ENCODE data around the gene TMEM127. TPM values are rescaled to one million over a fixed set of nuclear protein-coding genes. Genes with fewer than 3 reads are reported as not detected.

Gene TMEM127
- total RNA-seq, 1 donor from 2014 or later, result 58.7 TPM

- no peak for DNase-seq (ENCODE audit: low spot score)
Measured at GRCh38 chr2:96207774-96208142, 58.0 kb downstream of the TMEM127 start.

DNA sequence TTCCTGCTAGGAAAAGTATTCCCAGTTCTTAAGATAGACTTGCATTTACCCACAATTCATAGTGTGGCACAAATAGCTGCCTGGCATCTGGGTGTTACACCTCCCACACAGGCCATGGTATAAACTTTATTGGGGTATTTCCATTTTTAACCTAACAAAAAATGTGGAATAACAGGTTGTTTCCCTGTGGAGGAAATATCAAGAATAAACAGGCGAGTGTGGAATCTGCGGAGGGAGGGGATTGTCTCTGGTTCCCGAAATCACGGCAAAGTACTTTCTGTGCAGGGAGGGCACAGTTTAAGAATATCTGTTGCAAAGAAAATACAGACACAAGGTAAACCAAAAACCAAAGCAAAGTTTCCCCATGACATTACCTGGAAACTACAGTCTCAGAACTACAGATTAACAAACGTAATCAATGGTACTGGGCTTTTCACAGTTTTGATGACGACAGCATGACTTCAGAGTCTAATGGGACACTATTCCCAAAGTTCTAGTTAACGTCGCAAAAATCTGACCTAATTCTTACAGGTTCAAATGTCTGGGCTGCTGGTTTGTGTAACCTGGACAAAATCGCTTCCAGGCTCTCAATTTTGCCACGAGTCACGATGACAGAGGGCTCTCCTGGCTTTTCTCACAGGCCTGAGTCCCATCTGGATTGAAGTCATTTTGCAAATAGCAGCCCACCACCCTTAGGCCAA is 58.6 kb downstream of the TMEM127 start:
- no peak for DNase-seq (ENCODE audit: low spot score)

DNA sequence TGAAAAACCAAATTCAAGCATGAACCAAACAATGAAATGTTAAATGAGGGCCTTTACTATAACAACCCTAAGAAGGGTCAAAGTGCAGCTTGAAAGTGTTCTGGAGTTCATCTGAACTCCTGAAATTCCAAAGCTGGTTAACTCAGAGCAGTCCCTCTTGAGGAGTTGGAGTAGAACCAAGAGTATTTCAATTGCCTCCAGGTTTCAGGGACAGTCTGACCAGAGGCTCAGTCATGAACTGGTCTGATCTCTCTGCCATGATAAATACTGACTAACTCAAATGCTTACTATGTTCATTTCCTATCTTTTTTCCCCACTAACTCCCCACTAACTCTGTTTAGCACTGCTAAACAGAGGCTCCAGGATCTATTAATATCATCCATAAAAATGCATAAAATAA is 59.9 kb downstream of the TMEM127 start:
- no peak for DNase-seq (ENCODE audit: low spot score)

GRCh38 chr2:96204836-96205624 is 60.8 kb downstream of the TMEM127 start:
- DNase-seq (ENCODE audit: low spot score), result no peak

DNA sequence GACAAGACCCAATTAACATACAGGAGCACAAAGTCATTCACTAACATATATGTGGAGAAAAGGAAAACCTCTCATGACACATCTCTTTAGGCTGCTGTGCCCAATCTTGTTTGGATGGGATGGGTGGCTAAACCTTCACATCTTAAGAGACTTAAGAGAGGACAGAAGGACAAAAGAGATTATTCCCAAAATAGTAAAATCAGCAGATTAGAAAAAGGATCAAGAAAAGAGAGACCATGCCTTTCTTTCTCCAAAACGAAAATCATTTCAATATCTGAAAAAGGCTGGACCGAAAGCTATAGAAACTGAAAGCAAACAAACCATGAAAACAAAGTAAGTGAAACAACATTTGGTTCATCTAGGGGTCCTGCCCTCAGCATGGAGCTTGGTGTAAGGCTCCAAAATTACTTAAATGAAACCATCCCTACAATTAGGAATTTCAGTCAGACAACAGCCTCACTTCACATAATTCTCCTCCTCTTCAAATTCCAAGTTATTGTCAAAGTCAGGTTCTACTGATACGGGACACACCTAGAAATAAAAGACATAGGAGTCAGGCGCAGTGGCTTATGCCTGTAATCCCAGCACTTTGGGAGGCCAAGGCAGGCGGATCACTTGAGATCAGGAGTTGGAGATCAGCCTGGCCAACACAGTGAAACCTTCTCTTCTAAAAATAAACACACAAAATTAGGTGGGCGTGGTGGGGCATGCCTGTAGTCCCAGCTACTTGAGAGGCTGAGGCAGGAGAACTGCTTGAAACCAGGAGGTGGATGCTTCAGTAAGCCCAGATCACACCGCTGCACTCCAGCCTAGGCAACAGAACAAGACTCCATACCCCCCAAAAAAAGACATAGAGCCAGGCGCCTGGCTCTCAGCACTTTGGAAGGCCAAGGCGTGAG is 62.4 kb downstream of the TMEM127 start:
- DNase-seq (ENCODE audit: low spot score), result no peak

DNA sequence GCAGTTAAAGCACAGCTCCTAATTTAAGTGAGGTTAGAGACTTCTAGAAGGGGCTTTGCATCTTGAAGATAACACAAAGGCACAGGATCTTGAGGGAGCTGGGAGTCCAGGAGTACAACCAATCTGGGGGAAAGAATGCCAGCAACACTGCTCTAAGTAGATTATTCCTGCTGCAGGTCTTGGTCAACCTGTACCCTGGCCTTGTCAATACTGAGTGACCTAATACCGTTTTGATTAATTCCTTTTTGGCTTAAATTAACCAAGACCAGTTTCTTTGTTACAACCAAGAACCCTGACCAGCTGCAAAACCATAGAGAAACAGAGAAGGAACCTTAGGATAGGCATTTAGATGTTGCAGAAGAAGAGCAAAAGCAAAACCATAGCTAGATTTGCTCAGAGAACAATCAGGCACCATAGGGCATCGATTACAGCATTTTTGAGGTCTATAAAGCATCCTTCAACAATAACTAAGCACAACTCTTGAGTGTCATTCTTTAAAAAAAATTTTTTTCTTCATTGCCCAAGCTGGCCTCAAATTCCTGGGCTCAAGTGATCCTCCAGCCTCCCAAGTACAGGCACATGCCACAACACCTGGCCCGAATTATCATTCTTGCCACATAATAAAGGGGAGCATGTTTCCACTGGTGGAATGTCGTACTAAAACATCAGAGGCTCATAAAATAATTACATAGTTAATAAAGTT is 63.5 kb downstream of the TMEM127 start:
- DNase-seq (ENCODE audit: low spot score), result no peak

DNA sequence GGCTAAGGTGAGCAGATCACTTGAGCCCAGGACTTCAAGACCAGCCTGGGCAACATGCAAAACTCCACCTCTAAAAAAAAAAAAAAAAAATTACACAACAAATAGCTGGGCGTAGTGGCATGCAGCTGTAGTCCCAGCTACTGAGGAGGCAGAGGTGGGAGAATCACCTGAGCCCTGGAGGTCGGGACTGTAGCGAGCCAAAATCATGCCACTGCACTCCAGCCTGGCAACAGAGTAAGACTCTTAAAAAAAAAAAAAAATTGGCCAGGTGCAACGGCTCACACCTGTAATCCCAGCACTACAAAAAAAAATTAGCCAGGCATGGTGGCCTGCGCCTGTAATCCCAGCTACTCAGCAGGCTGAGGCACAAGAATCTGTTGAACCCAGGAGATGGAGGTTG is 64.5 kb downstream of the TMEM127 start:
- DNase-seq (ENCODE audit: low spot score), result no peak

DNA sequence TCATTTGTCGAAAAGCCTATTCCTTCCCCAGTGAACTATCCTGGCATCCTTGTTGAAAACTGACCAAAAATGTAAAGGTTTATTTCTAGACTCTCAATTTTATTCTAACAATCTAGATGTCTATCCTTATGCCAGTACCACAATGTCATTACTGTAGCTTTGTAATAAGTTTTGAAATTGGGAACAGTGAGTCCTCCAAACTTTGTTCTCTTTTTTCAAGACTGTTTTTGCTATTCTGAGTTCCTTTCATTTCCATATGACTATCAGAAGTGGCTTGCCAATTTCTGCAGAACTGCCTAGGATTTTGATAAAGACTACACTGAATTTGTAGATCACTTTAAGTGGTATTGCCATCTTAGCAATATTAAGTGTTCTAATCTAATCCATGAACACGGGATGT is 66.9 kb downstream of the TMEM127 start:
- no peak for DNase-seq (ENCODE audit: low spot score)

Other genes starting within 250 kb of the TMEM127 start
- gene GPAT2, start 231.1 kb downstream of the TMEM127 start, total RNA-seq, result 9.0 TPM
- 1.2 TPM for gene ADRA2B, start 149.4 kb downstream of the TMEM127 start, total RNA-seq
- gene ASTL, start 127.5 kb downstream of the TMEM127 start, total RNA-seq, result not detected
- gene DUSP2, start 120.6 kb downstream of the TMEM127 start, total RNA-seq, result 6.1 TPM
- 107 TPM for gene STARD7, start 57.2 kb downstream of the TMEM127 start, total RNA-seq
- 71.0 TPM for gene CIAO1, start 228 bp upstream of the TMEM127 start, total RNA-seq
- 87.2 TPM for gene SNRNP200, start 39.5 kb upstream of the TMEM127 start, total RNA-seq
- 3.1 TPM for gene ITPRIPL1, start 59.3 kb upstream of the TMEM127 start, total RNA-seq
- gene NCAPH, start 69.8 kb upstream of the TMEM127 start, total RNA-seq, result 0.77 TPM
- gene NEURL3, start 239.4 kb upstream of the TMEM127 start, total RNA-seq, result not detected

Measured in mesenteric fat pad (tissue), 1 donor.